ENCODE results near the gene PELI2.

Gene PELI2

GRCh38 chr14:56143025-56143424 lies 24.8 kb downstream of the PELI2 start:
- no peak for ATAC-seq

GRCh38 chr14:56144176-56144575 lies 26.0 kb downstream of the PELI2 start:
- ATAC-seq = no peak
- TF ChIP-seq ZNF565 (CRISPR knock-in tag; conservative IDR thresholded peaks at IDR 0.05; ENCODE audit: low read depth) = no peak
- no peak for TF ChIP-seq ZFP3 (CRISPR knock-in tag; IDR thresholded peaks at IDR 0.05)
- TF ChIP-seq ARNTL (CRISPR knock-in tag; IDR thresholded peaks at IDR 0.05; ENCODE audit: borderline replicate concordance, low read depth) = no peak
- TF ChIP-seq CSDC2 (CRISPR knock-in tag; IDR thresholded peaks at IDR 0.05) = no peak
- no peak for TF ChIP-seq PPARA (CRISPR knock-in tag; IDR thresholded peaks at IDR 0.05; ENCODE audit: borderline replicate concordance)

More at GRCh38 chr14:56143025-56143424, 24.8 kb downstream of the PELI2 start:
- TF ChIP-seq ZC3H10 (CRISPR knock-in tag; IDR thresholded peaks at IDR 0.05) (no peak), CSRNP3 (CRISPR knock-in tag; IDR thresholded peaks at IDR 0.05) (no peak), TCF4 (CRISPR knock-in tag; IDR thresholded peaks at IDR 0.05; ENCODE audit: borderline replicate concordance) (no peak), PPARA (CRISPR knock-in tag; IDR thresholded peaks at IDR 0.05; ENCODE audit: borderline replicate concordance) (no peak), ZNF565 (CRISPR knock-in tag; conservative IDR thresholded peaks at IDR 0.05; ENCODE audit: low read depth) (no peak), ZNF70 (CRISPR knock-in tag; IDR thresholded peaks at IDR 0.05) (no peak), RARB (CRISPR knock-in tag; IDR thresholded peaks at IDR 0.05) (no peak)
- TF ChIP-seq, protein P1, sequence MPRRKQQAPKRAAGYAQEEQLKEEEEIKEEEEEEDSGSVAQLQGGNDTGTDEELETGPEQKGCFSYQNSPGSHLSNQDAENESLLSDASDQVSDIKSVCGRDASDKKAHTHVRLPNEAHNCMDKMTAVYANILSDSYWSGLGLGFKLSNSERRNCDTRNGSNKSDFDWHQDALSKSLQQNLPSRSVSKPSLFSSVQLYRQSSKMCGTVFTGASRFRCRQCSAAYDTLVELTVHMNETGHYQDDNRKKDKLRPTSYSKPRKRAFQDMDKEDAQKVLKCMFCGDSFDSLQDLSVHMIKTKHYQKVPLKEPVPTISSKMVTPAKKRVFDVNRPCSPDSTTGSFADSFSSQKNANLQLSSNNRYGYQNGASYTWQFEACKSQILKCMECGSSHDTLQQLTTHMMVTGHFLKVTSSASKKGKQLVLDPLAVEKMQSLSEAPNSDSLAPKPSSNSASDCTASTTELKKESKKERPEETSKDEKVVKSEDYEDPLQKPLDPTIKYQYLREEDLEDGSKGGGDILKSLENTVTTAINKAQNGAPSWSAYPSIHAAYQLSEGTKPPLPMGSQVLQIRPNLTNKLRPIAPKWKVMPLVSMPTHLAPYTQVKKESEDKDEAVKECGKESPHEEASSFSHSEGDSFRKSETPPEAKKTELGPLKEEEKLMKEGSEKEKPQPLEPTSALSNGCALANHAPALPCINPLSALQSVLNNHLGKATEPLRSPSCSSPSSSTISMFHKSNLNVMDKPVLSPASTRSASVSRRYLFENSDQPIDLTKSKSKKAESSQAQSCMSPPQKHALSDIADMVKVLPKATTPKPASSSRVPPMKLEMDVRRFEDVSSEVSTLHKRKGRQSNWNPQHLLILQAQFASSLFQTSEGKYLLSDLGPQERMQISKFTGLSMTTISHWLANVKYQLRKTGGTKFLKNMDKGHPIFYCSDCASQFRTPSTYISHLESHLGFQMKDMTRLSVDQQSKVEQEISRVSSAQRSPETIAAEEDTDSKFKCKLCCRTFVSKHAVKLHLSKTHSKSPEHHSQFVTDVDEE (CRISPR knock-in tag; IDR thresholded peaks at IDR 0.05) = no peak

DNA sequence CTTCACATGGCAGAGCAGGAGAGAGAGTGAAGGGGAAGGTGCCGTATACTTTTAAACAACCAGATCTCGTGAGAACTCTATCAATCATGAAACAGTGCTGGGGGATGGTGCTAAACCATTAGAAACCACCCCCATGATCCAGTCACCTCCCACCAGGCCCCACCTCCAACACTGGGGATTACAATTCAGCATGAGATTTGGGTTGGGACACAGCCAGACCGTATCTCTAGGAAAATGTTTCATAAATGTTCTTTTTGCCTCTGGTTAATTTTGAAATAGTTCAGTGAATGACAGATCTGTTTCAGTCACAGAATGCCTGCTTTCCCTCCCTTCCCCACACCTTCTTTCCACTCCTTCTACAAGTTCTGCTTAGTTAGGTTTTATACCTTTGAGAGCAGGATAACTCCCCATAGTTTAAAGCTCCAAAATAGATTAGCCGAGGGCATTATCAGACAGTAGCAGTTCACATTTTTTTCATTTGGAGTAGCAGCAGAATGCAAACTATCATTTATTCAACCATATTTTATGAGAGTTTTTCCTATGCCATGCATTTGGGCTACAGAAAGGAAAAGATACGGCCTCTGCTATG lies 27.1 kb downstream of the PELI2 start:
- ATAC-seq = no peak
- TF ChIP-seq OSR1 (CRISPR knock-in tag; IDR thresholded peaks at IDR 0.05) (no peak), ISL1 (CRISPR knock-in tag; IDR thresholded peaks at IDR 0.05) (no peak), ZNF70 (CRISPR knock-in tag; IDR thresholded peaks at IDR 0.05) (no peak), ZFP30 (CRISPR knock-in tag; IDR thresholded peaks at IDR 0.05) (no peak), RARB (CRISPR knock-in tag; IDR thresholded peaks at IDR 0.05) (no peak)

- no peak for ATAC-seq
- TF ChIP-seq ZNF70 (CRISPR knock-in tag; IDR thresholded peaks at IDR 0.05) (no peak), TCF4 (CRISPR knock-in tag; IDR thresholded peaks at IDR 0.05; ENCODE audit: borderline replicate concordance) (no peak), ARNTL (CRISPR knock-in tag; IDR thresholded peaks at IDR 0.05; ENCODE audit: borderline replicate concordance, low read depth) (no peak), OSR1 (CRISPR knock-in tag; IDR thresholded peaks at IDR 0.05) (no peak), TOX (CRISPR knock-in tag; IDR thresholded peaks at IDR 0.05; ENCODE audit: borderline replicate concordance) (no peak), ESRRG (CRISPR knock-in tag; IDR thresholded peaks at IDR 0.05) (no peak), ZNF565 (CRISPR knock-in tag; conservative IDR thresholded peaks at IDR 0.05; ENCODE audit: low read depth) (no peak), ZFP3 (CRISPR knock-in tag; IDR thresholded peaks at IDR 0.05) (no peak), ZFP30 (CRISPR knock-in tag; IDR thresholded peaks at IDR 0.05) (no peak), CSRNP3 (CRISPR knock-in tag; IDR thresholded peaks at IDR 0.05) (no peak), SNAI2 (CRISPR knock-in tag; IDR thresholded peaks at IDR 0.05) (no peak), ZC3H10 (CRISPR knock-in tag; IDR thresholded peaks at IDR 0.05) (no peak), RARB (CRISPR knock-in tag; IDR thresholded peaks at IDR 0.05) (no peak), ISL1 (CRISPR knock-in tag; IDR thresholded peaks at IDR 0.05) (no peak), CSDC2 (CRISPR knock-in tag; IDR thresholded peaks at IDR 0.05) (no peak), GLIS3 (CRISPR knock-in tag; IDR thresholded peaks at IDR 0.05) (no peak), CREB5 (CRISPR knock-in tag; IDR thresholded peaks at IDR 0.05; ENCODE audit: low read depth) (no peak), PPARA (CRISPR knock-in tag; IDR thresholded peaks at IDR 0.05; ENCODE audit: borderline replicate concordance) (no peak), ZNF8 (CRISPR knock-in tag; IDR thresholded peaks at IDR 0.05) (no peak)
- TF ChIP-seq, protein P1 (CRISPR knock-in tag; IDR thresholded peaks at IDR 0.05) = no peak
Observed at GRCh38 chr14:56145965-56146364, 27.8 kb downstream of the PELI2 start.

Measured in SK-N-SH treated with all-trans-retinoic acid at 6 μM for 48 hours (cell line).